Stimulated activated CD8-positive, alpha-beta memory T cell treated with anti-CD3 and anti-CD28 coated beads, Interleukin-15, amount 100 ng/mL, for 24 hours (primary cell): Measurements from ENCODE around the gene OR6B3.

ENCODE experiments used
- DNase-seq: peaks from one replicate; pipeline ENCODE4 v3.0.0-alpha.2; 2020; ENCODE audit warnings: low read depth

Gene OR6B3

GRCh38 chr2:240043279-240043989 is 9.9 kb downstream of the OR6B3 start:
- DNase-seq, result no peak

GRCh38 chr2:240042740-240043139 is 10.6 kb downstream of the OR6B3 start:
- no peak for DNase-seq

GRCh38 chr2:240041363-240041762 is 12.0 kb downstream of the OR6B3 start:
- DNase-seq, result no peak

GRCh38 chr2:240037358-240037757 is 16.0 kb downstream of the OR6B3 start:
- no peak for DNase-seq

GRCh38 chr2:240033330-240033678 is 20.0 kb downstream of the OR6B3 start:
- no peak for DNase-seq

- no peak for DNase-seq
Measured at GRCh38 chr2:240032406-240033329, 20.7 kb downstream of the OR6B3 start.

- no peak for DNase-seq
Measured at GRCh38 chr2:240030379-240031094, 22.8 kb downstream of the OR6B3 start, which contains the start of gene OR6B2. Gene OR6B2, minus strand, starts transcription at chr2:240030429. Its CDS starts 0 bp downstream, at chr2:240030429.

- no peak for DNase-seq
Measured at GRCh38 chr2:240024766-240025165, 28.6 kb downstream of the OR6B3 start.

GRCh38 chr2:240023792-240024191 is 29.5 kb downstream of the OR6B3 start:
- DNase-seq, result no peak

- DNase-seq, result peak; percentile 23
Measured at GRCh38 chr2:240021488-240022104, 31.7 kb downstream of the OR6B3 start.

- DNase-seq, result no peak
Measured at GRCh38 chr2:240018071-240018750, 35.1 kb downstream of the OR6B3 start.

- no peak for DNase-seq
Measured at GRCh38 chr2:240014327-240014726, 39.0 kb downstream of the OR6B3 start.

GRCh38 chr2:240013343-240013742 is 40.0 kb downstream of the OR6B3 start:
- DNase-seq, result no peak

- DNase-seq, result no peak
Measured at GRCh38 chr2:240002983-240003382, 50.3 kb downstream of the OR6B3 start.

GRCh38 chr2:240000671-240001070 is 52.6 kb downstream of the OR6B3 start:
- DNase-seq, result no peak

- no peak for DNase-seq
Measured at GRCh38 chr2:239997686-239998409, 55.5 kb downstream of the OR6B3 start.
